Astrocyte (in vitro differentiated cells and primary cell): Measurements from ENCODE around the gene FBXW7. TPM values are rescaled to one million over a fixed set of nuclear protein-coding genes. Genes with fewer than 3 reads are reported as not detected.

Source experiments
- DNase-seq: peaks from one replicate; pipeline ENCODE4 v3.0.0-alpha.2; 2010; ENCODE audit warnings: low read depth
- FAIRE-seq: peaks from 2 replicates; lab custom pipeline; 2011; peaks lifted over from hg19 to GRCh38; lab: Jason Lieb, UNC
- H2AFZ ChIP-seq: 2 replicates; pipeline ENCODE4 v1.6.0; 2012; ENCODE audit warnings: low read depth, low read length, inconsistent platforms
- H3K27ac ChIP-seq: 2 replicates; pipeline ENCODE4 v1.5.1; 2011; ENCODE audit warnings: low read depth, low read length, inconsistent platforms
- H3K27me3 ChIP-seq: 2 replicates; pipeline ENCODE4 v1.6.0; 2011; ENCODE audit warnings: low read length, inconsistent platforms; ENCODE audit not compliant: insufficient read depth
- H3K36me3 ChIP-seq: 2 replicates; pipeline ENCODE4 v1.5.1; 2011; ENCODE audit warnings: low read length, inconsistent platforms; ENCODE audit not compliant: insufficient read depth
- H3K4me1 ChIP-seq: 2 replicates; pipeline ENCODE4 v1.5.1; 2011; ENCODE audit warnings: low read length, inconsistent platforms; ENCODE audit not compliant: insufficient read depth
- H3K4me2 ChIP-seq: 2 replicates; pipeline ENCODE4 v1.6.0; 2012; ENCODE audit warnings: low read length, inconsistent platforms
- H3K4me3 ChIP-seq: 2 replicates; pipeline ENCODE4 v1.5.1; 2011; ENCODE audit warnings: low read depth, mild to moderate bottlenecking, low read length, inconsistent platforms; ENCODE audit not compliant: insufficient read depth
- H3K79me2 ChIP-seq: 2 replicates; pipeline ENCODE4 v1.6.0; 2012; ENCODE audit warnings: mild to moderate bottlenecking, low read length, inconsistent platforms; ENCODE audit not compliant: insufficient read depth
- H3K9ac ChIP-seq: 2 replicates; pipeline ENCODE4 v1.6.0; 2012; ENCODE audit warnings: mild to moderate bottlenecking, low read length, inconsistent platforms
- H3K9me3 ChIP-seq: 2 replicates; pipeline ENCODE4 v1.5.1; 2012; ENCODE audit warnings: low read depth, mild to moderate bottlenecking, low read length, inconsistent platforms; ENCODE audit not compliant: insufficient read depth
- H4K20me1 ChIP-seq: 2 replicates; pipeline ENCODE4 v1.6.0; 2012; ENCODE audit warnings: low read length, inconsistent platforms; ENCODE audit not compliant: insufficient read depth
- H3K27ac Mint-ChIP-seq: one replicate; pipeline ENCODE4 v1.8.0; 2021; ENCODE audit warnings: mild to moderate bottlenecking, mixed read lengths; ENCODE audit not compliant: unreplicated experiment
- H3K27me3 Mint-ChIP-seq: one replicate; pipeline ENCODE4 v1.8.0; 2021; ENCODE audit warnings: low read depth, mixed read lengths; ENCODE audit not compliant: unreplicated experiment
- H3K36me3 Mint-ChIP-seq: one replicate; pipeline ENCODE4 v1.8.0; 2021; ENCODE audit warnings: low read depth, mixed read lengths; ENCODE audit not compliant: unreplicated experiment
- H3K4me1 Mint-ChIP-seq: one replicate; pipeline ENCODE4 v1.8.0; 2021; ENCODE audit warnings: low read depth, mixed read lengths; ENCODE audit not compliant: unreplicated experiment
- H3K4me3 Mint-ChIP-seq: one replicate; pipeline ENCODE4 v1.8.0; 2021; ENCODE audit warnings: mild to moderate bottlenecking, moderate library complexity, mixed read lengths; ENCODE audit not compliant: unreplicated experiment
- H3K9me3 Mint-ChIP-seq: one replicate; pipeline ENCODE4 v1.8.0; 2021; ENCODE audit warnings: mild to moderate bottlenecking, mixed read lengths; ENCODE audit not compliant: unreplicated experiment
- EZH2 ChIP-seq: IDR thresholded peaks from 2 replicates; pipeline ENCODE4 v1.6.1; 2012; ENCODE audit warnings: mild to moderate bottlenecking, low read length, inconsistent platforms; ENCODE audit not compliant: insufficient read depth
- total RNA-seq: library from RNA; stranded (reverse); gene quantifications from 2 replicates; pipeline ENCODE4 v1.2.1, GENCODE V29; 2021
- TF ChIP-seq, protein P1 (sequence below): IDR thresholded peaks from 2 replicates; pipeline ENCODE4 v1.5.1; 2011; ENCODE audit warnings: low read depth, mild to moderate bottlenecking, inconsistent platforms, low read length, moderate library complexity; ENCODE audit not compliant: insufficient read depth

Gene FBXW7
- total RNA-seq, 1 donor from 2014 or later: 34.7 TPM

DNA sequence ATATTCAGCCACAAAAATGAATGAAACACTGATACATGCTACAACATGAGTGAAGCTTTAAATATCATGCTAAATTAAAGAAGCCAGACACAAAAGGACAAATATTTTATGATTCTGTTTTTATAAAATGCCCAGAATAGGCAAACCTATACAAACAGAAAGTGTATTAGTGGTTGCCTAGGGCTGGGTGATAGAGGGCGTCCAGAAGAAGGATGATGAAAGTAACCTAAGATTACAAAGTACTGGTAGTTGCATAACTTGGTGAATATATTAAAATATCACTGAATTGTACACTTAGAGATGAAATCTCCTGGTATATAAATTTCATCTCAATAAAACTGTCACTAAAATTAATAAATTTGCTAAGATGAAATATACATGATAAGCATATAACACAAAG, 67.5 kb downstream of the FBXW7 start:
- FAIRE-seq: no peak

DNA sequence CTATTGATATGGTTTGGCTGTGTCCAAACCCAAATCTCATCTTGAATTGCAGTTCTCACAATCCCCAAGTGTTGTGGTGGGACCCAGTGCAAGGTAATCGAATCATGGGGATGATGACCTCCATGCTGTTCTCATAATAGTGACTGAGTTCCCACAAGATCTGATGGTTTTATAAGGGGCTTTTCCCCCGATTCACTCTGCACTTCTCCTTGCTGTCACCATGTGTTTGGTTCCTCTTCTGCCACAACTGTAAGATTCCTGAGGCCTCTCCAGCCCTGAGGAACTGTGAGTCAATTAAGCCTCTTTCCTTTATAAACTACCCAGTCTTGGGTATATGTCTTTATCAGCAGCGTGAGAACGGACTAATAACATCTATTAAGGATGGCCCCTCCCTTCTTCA, 68.8 kb downstream of the FBXW7 start:
- H3K36me3 Mint-ChIP-seq: peaks cover 2% of the 10 kb centered on the region
- Histone ChIP-seq H3K4me3 (no peak overlapping the region), H3K79me2 (peaks cover 44% of the 10 kb centered on the region), H3K4me1 (no peaks in the 10 kb centered on the region), H2AFZ (no peak overlapping the region), H3K27ac (no peak overlapping the region), H3K9ac (no peak overlapping the region), H3K27me3 (no peaks in the 10 kb centered on the region), H4K20me1 (peaks cover 7% of the 10 kb centered on the region), H3K36me3 (no peaks in the 10 kb centered on the region), H3K4me2 (no peak overlapping the region), H3K9me3 (no peaks in the 10 kb centered on the region)
- TF ChIP-seq, protein P1, sequence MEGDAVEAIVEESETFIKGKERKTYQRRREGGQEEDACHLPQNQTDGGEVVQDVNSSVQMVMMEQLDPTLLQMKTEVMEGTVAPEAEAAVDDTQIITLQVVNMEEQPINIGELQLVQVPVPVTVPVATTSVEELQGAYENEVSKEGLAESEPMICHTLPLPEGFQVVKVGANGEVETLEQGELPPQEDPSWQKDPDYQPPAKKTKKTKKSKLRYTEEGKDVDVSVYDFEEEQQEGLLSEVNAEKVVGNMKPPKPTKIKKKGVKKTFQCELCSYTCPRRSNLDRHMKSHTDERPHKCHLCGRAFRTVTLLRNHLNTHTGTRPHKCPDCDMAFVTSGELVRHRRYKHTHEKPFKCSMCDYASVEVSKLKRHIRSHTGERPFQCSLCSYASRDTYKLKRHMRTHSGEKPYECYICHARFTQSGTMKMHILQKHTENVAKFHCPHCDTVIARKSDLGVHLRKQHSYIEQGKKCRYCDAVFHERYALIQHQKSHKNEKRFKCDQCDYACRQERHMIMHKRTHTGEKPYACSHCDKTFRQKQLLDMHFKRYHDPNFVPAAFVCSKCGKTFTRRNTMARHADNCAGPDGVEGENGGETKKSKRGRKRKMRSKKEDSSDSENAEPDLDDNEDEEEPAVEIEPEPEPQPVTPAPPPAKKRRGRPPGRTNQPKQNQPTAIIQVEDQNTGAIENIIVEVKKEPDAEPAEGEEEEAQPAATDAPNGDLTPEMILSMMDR: no peak
- no peak for TF ChIP-seq EZH2
- no peaks in the 10 kb centered on the region for H3K9me3 Mint-ChIP-seq
- H3K4me1 Mint-ChIP-seq: peaks cover 19% of the 10 kb centered on the region
- DNase-seq: no peak
- no peaks in the 10 kb centered on the region for H3K27me3 Mint-ChIP-seq
- no peak overlapping the region for H3K27ac Mint-ChIP-seq
- no peak for FAIRE-seq
- H3K4me3 Mint-ChIP-seq: no peak overlapping the region

More for the DNA sequence above, 67.5 kb downstream of the FBXW7 start:
- TF ChIP-seq, protein P1: no peak
- no peak for TF ChIP-seq EZH2
- Mint-ChIP-seq H3K27me3 (no peaks in the 10 kb centered on the region), H3K9me3 (no peaks in the 10 kb centered on the region), H3K36me3 (peaks cover 2% of the 10 kb centered on the region), H3K4me1 (peaks cover 9% of the 10 kb centered on the region), H3K4me3 (no peak overlapping the region), H3K27ac (no peak overlapping the region)
- no peaks in the 10 kb centered on the region for H3K27me3 ChIP-seq
- H3K36me3 ChIP-seq: no peaks in the 10 kb centered on the region
- no peak overlapping the region for H2AFZ ChIP-seq
- H3K79me2 ChIP-seq: peaks cover 51% of the 10 kb centered on the region
- no peak overlapping the region for H3K27ac ChIP-seq
- DNase-seq: no peak
- H3K4me1 ChIP-seq: no peaks in the 10 kb centered on the region
- no peak overlapping the region for H3K9ac ChIP-seq
- H3K9me3 ChIP-seq: no peaks in the 10 kb centered on the region
- H3K4me2 ChIP-seq: no peak overlapping the region
- H4K20me1 ChIP-seq: peaks cover 7% of the 10 kb centered on the region
- H3K4me3 ChIP-seq: no peak overlapping the region

DNA sequence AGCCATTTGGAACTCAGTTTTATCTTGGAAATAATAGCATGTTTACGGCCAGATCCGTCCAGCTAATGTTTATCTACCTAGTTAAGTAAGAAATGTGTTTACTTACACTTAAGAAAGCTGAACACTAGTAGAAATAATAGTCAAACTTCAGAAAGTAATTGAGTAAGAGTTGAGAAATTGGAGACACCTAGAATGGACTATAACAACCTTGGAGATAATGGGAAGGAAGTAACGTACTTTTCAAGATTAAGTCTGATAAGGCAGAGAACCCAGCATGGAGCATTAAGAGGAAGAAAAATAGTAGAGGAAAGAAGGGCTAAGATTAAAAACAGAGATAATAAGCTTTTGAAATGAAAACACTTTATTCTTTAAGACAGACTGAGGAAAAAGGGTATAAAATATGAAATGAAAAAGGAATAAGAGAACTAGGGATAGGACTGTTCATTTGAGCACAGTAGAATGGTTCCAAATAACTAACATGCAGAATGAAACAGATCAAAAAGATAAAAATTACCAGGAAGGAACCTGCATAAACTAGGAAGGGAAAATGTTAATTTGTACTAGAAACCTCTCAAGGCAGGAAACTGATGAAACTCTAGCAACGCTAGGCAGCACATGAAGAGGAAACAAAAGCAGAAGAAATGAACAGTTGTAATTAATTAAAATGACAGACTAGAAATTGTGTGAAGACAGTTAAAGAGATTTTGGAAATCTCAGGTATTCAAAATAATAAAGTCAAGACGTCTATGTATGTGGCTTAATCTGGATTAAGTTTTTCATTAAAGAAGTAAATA, 71.7 kb downstream of the FBXW7 start:
- TF ChIP-seq, protein P1: no peak
- no peak for TF ChIP-seq EZH2

More for the DNA sequence above, 71.7 kb downstream of the FBXW7 start:
- H3K27me3 ChIP-seq: no peaks in the 10 kb centered on the region
- no peaks in the 10 kb centered on the region for H3K9me3 ChIP-seq
- H3K4me3 Mint-ChIP-seq: no peak overlapping the region
- H3K4me2 ChIP-seq: no peak overlapping the region
- no peaks in the 10 kb centered on the region for H3K27me3 Mint-ChIP-seq
- H3K4me3 ChIP-seq: no peak overlapping the region
- H3K4me1 Mint-ChIP-seq: peaks cover 27% of the 10 kb centered on the region
- FAIRE-seq (no peak), DNase-seq (no peak)
- H3K4me1 ChIP-seq: no peaks in the 10 kb centered on the region
- H2AFZ ChIP-seq: no peak overlapping the region
- peaks cover 2% of the 10 kb centered on the region for H3K36me3 Mint-ChIP-seq
- H4K20me1 ChIP-seq: peaks cover 10% of the 10 kb centered on the region
- H3K9me3 Mint-ChIP-seq: no peaks in the 10 kb centered on the region
- H3K27ac Mint-ChIP-seq: peak overlapping the region; percentile 7
- H3K9ac ChIP-seq: no peak overlapping the region
- H3K79me2 ChIP-seq: peaks cover 43% of the 10 kb centered on the region
- no peak overlapping the region for H3K27ac ChIP-seq
- no peaks in the 10 kb centered on the region for H3K36me3 ChIP-seq
